Cardiac septum (tissue), 1 donor: Measurements from ENCODE around the gene NADK. TPM values are rescaled to one million over a fixed set of nuclear protein-coding genes. Genes with fewer than 3 reads are reported as not detected.

Experiments
- DNase-seq: peaks from one replicate; pipeline ENCODE4 v3.0.0-alpha.2; 2020; ENCODE audit warnings: low spot score
- intact Hi-C: fragments of 100-400 bp; cut with DNase I; formaldehyde crosslinking; loops from one replicate; pipeline ENCODE4 v1.14.0; 2022
- total RNA-seq: library from RNA; stranded (reverse); fragmentation: NEBNext Ultra II Directional; extraction: Animal tissue kit (Norgen Biotek cat#: 25700); gene quantifications from one replicate; pipeline ENCODE4 v1.2.1, GENCODE V29; 2021
- donor health status: DM: no; HTN: no; CAD: no.

NADK gene
- total RNA-seq, 1 donor from 2014 or later, result 31.3 TPM

DNA sequence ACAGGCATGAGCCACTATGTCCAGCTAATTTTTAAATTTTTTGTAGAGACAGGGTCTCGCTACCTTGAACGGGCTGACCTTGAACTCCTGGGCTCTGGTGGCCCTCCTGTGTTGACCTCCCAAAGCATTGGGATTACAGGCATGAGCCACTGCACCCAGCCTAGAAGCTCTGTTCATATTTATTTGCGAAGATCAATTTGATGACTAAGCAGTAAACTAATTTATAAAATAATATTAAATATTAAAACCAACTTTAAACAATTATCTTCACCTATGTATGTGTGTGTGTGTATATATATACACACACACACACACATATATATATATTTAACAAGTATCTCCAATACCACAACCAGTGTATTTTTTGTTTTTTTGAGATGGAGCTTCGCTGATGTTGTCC lies 4.4 kb downstream of the NADK start:
- intact Hi-C loops, result no loop called here

DNA sequence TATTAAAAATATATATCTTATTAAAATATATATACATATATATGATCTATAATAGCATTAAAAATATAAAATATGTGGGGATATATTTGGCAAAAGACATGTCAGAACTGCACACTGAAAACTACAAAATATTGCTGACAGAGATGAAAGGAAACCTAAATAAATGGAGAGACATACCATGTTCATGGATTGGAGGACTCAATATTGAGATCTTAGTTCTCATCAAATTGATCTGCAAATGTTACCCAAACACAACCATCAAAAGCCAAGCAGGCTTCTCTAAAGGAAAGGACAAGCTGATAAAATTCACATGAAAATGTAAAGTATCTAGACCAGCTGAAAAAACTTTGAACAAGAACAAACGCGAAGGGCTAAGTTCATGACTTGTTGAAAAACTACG lies 7.2 kb downstream of the NADK start:
- intact Hi-C loops, result no loop called here
- DNase-seq, result no peak

More for the DNA sequence above, 4.4 kb downstream of the NADK start:
- DNase-seq, result no peak

DNA sequence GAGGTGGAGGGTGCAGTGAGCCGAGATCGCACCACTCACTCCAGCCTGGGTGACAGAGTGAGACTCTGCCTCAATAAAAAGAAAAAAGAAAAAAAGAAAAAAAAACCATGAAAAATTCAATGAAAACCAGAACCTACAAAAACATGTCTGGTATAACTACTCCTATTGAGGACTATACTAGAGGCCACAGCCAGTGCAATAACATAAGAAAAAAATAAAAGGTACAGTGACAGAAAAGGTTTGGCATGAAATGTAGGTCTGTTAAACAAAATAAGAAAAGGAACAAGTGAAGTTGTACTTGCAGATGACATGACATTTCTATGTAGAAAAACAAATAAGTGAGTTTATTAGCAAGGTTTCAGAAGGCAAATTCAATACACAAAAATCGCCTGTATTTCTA lies 8.2 kb downstream of the NADK start:
- DNase-seq, result no peak
- intact Hi-C loops, result no loop called here

DNA sequence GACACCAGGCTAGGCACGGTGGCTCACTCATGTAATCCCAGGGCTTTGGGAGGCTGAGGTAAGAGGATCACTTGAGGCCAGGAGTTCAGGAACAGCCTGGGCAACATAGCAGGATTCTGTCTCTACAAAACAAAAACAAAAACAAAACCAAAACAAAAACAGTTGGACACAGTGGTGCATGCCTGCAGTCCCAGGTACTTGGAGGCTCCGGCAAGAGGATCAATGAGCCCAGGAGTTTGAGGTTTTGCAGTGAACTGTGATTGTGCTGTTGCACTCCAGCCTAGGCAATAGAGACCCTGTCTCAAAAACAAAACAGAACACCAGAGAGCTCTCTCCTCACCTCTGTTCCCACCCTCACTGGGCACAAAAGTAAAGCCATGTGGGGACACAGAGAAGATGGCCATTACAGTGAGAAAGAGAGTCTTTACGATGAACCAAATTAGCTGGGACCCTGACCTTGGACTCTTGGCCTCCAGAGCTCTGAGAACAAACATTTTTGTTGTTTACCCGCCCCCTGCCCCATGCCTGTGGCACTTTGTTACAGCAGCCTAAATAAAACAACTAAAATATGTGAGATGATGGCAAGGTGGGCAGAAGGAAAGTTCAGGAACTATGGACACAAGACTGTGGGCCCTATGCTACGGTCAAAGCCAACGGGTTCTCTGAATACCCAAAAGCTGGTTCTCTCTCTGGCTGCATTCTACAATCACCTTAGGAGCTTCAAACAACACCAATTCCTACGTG lies 9.8 kb downstream of the NADK start:
- no peak for DNase-seq
- intact Hi-C loops, result no loop called here

DNA sequence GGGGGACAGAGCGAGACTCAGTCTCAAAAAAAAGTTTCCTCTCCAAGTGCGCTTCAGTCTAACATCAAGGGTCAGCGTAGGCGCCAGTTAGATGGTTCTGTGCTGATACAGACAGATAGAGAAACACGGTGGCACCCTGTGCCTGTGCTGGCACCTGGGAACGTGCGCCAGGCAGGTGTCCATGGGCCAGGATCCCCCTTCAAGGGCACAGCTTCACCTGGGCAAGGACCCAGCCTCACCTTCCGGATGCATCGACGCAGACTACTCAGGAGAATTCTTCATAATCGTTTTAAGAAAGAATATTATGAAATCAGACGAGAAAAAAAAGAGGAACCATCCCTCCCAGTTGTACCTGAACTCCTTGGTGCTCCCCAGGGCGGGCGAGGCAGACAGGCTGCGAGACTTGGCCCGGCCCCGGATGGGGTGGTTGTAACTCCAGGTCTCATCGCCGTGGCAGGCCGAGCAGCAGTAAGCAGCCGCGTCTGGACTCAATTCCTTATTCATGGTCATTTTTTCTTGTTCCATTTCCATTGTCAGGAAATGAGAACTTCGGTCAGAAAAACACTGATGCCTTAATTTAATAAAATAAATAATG lies 13.3 kb downstream of the NADK start:
- DNase-seq, result no peak
- intact Hi-C loops, result no loop called here

DNA sequence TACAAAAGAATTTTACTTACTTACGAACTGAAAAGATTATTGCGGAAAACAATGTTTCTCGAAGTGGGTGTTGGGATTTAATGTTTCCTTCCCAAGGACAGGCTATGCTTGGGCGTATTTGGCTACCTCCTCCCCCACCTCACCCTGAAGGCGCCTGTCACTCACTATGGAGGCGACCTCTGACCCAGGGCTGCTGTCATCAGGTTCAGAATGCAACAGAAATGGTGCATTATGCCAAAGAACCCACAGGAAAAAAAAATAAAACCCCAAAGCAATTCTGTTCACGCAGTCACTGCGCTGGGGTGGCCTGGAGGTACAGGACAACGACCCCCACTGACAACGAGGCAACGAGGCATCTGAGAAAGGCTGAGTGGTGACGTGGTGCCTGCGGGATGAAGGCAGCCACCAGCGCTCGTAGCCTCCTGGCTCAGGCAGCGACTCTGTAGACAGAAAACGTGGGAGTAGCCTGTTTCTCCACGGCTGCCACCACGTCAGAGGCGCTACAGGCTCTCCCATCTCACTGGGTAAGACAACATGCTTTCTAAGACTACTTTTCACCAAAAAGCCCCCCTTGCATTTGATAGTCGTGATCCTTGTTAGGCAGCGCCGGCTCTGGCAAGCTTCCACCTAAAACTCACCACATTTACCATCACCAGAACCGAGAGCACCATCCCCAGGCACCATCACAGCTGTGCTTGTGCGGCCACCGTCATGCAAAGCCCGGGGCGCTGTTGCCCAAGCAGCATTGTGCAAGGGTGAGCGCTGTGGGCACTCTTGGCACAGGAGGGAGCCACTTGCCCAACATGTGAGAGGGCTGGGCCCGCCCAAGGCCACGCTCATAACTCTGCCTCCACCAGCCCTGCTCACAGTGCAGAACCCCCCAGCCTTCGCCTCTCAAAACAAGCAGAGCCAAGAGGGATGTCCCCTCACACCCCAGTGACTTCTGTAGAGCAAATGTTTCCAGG lies 14.3 kb downstream of the NADK start:
- DNase-seq, result peak; percentile 93
- intact Hi-C loops, result no loop called here

DNA sequence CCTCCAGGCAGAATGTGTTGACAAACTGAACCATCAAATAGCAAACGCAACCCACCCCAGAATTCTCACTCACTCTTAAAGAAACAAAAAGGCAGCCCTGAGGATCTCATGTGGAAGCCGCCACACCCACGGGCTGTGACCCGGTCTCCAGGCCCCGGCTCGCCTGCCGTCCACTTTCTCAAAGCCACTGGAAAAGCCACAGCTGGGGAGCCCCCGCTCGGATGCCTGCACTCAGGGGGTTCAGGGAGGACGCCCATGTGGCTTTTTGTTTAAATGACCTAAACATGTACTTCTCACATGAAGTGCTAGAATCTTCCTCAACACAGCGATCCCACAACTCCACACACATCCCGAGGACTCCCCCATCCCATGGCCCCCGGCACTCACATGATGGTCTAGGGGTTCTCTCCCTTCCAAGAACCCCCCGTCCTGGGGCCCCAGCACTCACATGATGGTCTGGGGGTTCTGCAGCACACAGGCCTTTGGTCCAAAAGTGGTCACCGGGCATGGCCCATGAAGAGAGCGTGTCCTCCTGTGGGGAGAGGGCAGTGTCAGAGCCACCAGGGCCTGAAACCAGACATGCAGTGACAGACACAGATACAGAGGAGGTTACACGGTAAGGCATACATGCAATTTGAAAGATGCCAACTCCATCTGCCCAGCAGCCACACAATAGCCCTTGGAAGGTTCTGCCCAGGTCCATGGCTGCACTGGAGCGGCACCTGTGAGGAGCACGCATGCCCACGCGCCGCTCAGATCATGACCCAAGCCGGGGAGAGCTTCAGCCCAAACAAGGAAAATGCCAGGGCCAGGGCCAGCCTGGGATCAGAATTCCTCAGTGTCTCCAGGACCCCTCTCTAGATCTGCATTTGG lies 16.5 kb downstream of the NADK start:
- no peak for DNase-seq
- intact Hi-C loops, result no loop called here

DNA sequence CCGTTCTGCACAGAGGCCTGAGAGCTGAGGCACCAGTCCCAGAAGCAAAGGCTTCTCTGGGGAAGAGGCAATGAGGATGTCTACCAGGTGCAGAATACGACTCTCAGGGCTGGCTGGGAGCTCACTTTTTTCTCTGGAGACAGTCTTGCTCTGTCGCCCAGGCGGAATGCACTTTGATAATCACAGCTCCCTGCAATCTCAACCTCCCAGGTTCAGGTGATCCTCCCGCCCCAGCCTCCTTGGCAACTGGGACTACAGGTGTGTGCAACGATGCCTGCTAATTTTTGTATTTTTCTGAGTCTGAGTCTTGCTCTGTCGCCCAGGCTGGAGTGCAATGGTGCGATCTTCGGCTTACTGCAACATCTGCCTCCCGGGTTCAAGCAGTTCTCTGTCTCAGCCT lies 17.6 kb downstream of the NADK start:
- no peak for DNase-seq
- intact Hi-C loops, result no loop called here

DNA sequence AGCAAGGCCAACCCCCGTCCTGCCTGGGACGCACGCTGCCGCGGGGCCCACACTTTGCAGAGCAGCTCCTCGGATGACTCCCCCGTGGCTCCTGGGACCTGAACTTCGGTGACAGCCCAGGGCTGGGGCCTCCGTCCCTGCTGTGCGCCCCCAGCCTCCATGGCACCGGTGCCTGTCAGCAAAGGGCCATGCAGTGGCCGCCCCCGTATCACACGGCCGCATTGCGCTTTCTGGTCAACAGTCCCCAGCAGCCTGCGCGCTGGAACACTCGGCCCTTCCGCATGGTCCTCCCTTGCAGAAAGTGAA lies 18.0 kb downstream of the NADK start:
- DNase-seq, result no peak
- intact Hi-C loops, result no loop called here

DNA sequence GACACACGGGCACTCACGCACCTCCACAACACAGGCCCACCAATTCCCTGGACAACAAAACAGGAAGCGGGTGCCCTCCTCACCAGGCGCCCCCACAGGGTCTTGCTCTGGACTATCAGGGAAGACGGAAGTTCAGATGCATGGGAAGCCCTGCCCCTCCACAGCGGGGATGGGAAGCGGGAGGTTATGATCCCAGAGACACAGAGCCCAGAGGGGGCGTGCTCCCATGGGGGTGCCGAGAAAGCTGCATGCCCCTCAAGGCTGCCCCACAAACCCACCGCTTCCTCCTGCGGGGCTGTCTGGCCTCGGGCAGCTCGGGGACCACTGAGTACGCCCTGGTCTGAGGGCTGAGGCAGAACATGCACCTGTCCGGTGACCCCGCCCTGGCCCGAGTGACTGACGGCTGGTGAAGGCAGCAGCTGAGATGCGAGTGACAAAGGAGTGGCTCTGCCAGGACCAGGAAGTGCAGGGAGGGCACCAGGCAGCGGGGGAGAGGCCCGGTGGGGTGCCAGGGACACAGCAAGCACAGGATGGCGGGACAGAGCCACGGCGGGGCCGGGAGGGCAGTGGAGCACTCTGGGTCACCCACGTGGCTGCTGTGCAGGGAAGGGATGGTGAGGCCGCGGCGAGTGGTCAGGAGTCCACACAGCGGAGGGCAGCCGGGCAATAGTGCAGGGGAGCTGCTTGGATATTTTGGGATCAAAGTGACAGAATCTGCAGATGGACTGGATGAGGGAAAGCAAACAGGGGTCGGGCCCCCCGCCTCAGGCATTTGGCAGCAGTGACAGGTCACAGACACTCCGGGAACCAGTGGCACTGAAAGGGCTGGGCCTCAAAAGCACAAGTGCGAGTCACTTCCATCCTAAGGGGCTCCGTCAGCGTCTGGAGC lies 18.6 kb downstream of the NADK start:
- intact Hi-C loops, result no loop called here

DNA sequence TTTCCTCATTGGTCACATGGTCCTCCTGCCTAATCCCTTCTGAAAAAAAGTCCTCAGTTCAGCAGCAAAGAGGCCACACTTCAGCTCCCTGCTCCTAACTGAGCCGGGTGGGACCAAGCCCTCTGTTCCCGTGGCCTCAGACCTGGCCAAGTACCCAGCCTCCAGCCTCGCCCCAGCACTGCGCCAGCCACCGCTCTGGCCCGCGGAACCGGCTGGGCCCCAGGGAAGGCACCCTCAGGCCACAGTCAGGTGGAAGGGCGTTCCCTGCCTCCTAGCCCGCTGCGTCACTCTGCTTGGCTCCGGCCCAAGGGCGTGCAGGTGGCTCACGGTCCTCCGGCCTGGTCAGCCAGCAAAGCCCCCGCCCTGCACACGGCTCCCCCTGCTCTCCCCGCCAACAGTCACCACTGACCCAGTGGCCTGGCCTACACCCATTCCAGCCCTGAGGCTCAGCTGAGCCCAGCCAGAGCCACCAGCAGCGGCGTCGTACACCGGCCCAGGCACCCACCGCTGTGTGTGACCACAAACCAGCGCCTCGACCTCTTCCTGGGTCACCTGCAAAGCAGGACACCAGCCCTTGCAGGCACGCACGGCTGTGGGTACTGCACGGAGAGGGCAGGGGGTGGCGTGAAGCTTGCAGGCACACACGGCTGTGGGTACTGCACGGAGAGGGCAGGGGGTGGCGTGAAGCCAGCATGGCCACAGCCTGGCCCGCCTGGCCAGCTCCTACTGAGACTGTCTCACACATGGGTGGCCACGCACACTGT lies 19.4 kb downstream of the NADK start:
- intact Hi-C loops, result no loop called here

More for the DNA sequence above, 18.6 kb downstream of the NADK start:
- no peak for DNase-seq

DNA sequence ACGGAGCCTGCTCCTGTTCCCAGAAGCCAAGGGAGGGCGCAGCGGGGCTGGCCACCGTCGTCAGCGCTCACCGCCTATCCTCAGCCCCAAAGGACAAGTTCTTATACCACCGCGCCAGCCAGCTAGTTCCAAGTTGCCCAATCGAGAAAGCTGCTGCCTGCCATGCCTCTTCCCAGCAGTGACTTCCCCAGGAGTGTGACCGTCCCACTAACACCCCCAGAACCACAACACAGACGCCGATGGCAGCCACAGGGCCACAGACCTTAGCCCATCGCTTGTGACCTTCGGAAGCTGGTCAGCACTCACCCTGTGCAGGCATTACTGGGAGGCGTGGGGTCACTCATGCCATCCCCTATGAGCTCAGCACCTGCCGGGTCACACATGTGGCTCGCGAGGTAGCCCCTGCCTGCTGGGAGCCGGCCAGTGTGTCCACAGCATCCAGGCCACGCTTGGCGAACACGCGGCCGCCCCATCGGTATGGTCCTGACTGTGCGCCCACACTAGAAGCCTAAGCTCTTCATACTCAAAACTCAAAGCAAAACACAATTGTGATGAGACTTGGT lies 20.1 kb downstream of the NADK start:
- DNase-seq, result no peak
- intact Hi-C loops, result no loop called here

More for the DNA sequence above, 19.4 kb downstream of the NADK start:
- peak; percentile 85 for DNase-seq

DNA sequence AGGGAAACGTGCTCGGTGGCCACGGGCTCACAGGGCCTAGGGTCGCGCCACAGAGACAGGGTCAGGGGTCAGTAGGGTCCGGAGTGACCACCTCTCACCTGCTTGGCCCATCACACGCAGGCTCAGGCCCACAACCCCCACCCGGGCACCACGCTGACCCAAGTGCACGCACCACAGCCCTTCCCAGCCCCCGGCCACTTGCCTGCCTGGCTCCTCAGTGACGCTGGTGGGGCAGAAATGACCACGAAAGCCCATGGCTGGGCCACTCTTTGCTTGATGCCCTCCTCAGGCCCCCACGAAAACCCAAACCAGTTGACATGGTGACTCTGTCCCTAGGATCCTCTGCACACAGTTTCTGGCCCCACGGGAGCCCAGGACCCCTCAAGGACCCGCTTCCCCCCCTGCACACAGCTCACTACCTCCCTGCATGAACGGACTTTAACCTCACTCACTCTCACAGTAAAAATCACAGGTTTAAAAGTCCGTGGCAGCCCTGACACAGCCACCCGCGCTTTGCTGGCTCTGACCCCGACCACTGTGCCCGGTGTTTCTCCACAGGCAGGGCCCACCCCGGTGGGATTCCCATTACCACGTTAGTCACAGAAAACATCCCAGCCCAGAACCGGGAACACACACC lies 20.7 kb downstream of the NADK start:
- intact Hi-C loops, result no loop called here
- no peak for DNase-seq

DNA sequence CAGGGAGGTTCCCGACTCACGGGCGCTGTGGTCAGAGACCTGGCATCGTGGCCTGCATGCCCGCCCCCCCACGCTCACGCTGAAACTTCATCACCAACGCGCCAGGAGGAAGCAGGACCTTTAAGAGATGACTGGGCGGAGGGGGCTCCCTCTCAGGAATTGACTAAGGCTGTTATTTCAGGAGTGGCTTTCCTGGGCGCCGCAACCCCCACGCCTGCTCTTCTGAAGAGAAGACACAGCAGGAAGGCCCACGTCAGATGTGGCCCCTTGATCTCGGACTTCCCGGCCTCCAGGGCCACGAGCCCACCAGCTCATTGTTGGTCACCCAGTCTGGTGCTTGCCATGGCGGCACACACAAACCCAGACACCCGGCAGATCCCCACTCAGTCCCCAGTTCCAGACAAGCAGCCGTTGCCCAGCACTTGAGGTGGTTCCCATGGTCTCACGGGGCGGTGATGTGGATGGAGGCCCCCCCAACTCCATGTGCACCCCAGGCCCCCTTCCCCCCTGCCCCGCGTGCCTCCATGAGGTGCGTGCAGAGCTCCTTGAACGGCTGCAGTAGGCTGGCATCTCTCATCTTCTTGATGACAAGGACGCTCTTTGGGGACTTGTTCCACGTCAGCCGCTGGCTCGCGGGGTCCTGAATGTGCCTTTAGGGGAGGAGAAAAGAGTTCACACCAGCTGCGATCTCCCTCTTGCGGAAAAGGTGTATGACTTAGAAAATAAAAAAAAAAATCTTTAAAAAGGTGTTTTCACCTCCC lies 21.4 kb downstream of the NADK start:
- no peak for DNase-seq
- intact Hi-C loops, result no loop called here

DNA sequence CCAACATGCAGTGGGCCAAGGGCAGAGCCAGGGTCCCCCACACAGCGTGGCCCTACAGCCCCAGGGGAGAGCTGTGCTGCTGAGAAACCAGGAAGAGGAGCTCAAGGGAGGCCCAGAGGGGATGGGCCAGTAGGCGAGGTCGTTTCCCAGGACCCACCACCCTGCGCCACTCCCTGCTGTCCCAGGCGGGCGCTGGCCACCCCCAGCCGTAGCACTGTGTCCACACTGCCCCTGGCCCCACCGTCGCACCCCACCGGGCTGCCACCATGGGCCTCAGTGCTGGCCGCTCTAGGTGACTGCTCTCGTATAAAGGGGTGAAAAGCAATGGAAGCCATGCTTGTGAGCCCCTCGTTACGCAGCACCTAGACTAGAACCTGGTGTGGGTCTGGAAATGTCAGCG lies 22.4 kb downstream of the NADK start:
- intact Hi-C loops, result no loop called here
- no peak for DNase-seq

DNA sequence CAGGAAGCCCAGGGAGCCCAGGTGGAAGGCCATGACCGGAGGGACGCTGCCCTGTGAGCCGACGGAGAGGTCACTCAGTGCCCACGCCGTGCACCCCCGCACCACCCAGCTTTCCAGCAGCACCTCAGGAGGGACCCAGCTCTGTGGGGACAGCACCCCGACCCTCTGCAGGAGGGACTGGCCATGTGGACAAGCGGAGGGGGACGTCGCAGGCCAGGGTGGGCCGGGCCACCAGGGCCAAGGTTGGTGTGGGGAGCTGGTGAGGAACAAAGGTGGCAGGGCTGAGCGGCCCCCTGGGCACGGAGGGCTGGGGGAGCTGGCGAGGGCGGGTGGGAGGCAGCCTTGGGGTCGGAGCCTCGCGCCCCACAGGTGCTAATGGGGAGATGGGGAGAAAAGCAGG lies 22.8 kb downstream of the NADK start:
- no peak for DNase-seq
- intact Hi-C loops, result no loop called here
